GM19395 (cell line): ENCODE results near the gene FKTN.

ENCODE experiments used
- ATAC-seq: cut with Tn5 transposase; IDR thresholded peaks from one replicate; pipeline ENCODE4 v1.9.1; 2021; ENCODE audit warnings: mild to moderate bottlenecking, moderate library complexity; ENCODE audit not compliant: unreplicated experiment

The FKTN gene

DNA sequence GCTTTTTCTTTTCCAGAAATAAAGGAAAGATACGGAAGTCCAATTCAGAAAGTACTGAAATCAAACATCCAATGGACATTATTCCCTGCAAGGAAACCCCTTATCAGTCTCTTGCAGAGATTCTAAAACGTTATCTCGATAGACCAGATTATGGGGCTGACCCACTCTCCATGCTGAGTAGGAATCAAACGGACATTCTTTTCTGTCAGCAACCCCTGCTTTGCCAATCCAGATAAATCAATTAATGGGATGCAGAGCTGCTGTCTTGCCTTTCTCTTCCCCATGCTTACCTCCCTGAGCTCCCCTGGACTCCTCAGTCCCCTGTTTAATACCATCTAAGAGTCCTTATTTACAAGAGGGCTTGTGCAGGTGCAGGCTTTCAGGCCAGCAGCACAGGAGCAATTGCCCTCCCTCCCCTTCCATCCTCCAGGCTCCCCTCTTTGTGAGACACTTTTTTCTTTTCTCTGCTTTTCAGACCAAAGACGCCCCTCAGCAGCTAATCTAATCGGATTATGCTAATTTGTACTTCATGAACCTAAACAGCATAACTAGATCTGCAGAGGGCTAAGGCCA lies 118.5 kb downstream of the FKTN start:
- no peak for ATAC-seq

DNA sequence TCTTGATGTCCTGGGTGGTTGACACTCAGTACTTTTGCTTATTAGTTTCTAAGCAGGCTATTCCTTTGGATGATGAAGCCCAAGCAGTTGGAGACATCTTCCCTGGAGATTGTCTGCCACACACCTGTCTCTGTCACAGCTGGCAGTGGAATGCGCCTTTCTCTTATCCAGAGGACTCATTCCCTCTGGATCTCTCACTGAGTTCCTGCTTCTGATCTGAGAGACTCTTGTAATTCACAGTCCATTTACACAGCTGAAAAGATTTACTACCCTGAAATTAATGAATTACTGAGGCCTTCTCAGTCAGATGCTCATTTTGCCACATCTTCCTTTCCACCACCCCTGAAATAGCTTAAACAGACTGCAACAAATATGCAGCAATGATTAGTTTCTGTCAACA lies 120.2 kb downstream of the FKTN start:
- no peak for ATAC-seq

DNA sequence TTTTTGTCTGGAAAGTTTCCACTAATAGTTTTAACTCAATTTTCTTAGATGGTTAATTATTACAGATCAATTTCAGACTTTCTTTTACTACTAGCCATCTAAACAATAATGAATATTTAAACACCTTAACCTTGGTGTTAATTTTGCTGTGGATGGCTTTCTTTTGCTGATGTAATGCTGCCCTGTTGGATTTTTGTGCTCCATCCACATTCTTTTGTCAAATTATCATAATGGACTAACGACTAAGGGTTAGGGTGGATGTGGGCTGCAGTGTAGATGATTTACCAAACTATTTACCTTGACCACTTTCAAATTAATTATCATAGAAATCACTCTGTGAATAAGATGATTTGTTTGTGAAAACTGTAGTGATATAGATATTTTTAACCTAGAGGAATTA lies 120.8 kb downstream of the FKTN start:
- no peak for ATAC-seq

DNA sequence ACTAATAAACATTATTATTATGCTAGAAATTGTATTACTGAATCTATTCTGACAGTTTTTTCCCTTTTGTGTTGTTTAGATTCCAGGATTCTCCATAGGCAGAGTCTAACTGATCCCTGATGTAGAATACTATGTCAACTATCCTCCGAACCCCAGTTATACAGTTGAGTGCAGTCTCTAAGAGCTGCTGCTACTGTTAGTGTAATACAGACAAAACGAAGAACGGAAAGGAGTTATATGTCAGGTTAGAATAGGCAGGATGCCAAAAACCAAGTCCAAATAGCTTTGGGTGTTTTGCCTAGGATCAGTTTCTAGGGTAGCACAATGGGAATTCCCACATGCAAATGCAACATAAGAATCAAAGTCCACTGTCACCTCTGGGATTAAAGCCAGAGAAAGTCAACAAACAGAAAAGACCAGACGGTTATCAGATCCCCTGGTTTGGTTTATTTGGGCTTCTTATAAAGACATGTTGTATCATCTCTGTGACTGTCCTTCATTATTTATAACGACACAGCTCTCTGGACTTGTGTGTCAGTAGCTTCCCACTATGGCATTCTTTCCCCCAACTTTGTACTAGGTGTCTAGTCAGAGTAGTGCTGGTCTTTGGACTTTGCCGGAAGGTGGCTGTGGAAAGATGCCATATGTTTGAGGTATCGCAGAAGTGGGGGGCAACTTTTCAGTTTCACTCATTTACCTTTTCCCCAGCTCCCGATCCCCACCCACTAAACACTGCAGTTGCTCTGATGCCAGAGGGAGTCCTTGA lies 121.5 kb downstream of the FKTN start:
- no peak for ATAC-seq

DNA sequence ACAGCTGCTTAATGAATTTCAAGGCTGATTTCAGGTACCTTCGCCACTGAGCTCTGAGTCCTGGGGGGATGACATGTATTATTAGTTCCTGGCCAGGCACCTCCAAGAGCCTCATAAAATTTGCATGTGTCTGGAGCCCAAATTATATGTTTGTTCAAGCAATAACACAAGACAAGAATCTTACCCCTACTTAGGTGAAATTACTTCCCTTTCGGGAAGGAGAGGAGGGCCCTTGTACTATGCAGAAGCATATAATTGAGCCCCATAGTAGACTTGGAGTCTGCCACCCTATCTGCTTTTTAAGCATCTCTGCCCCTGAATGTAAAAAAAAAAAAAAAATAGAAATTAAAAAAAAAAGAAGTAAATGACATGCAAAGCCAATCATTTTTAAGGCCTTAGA lies 123.4 kb downstream of the FKTN start:
- ATAC-seq = no peak

DNA sequence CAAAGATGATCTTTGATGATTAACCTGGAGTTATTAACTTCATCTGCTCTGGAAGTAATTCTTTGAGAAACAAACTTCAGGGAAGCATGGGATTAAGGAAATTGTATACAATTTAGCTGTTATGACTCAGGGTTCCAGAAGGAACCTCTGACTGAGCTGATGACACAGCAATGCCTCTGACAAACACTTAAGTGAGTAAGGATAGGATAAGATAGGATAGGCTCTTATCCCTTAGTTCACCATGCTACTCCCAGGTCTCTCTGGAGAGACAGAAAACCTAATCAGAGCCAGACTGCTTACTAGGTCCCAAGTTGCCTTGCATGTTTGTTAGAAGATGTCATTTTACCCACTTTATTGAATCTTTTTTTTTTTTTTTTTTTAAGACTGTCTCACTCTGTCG lies 123.8 kb downstream of the FKTN start:
- ATAC-seq = no peak

DNA sequence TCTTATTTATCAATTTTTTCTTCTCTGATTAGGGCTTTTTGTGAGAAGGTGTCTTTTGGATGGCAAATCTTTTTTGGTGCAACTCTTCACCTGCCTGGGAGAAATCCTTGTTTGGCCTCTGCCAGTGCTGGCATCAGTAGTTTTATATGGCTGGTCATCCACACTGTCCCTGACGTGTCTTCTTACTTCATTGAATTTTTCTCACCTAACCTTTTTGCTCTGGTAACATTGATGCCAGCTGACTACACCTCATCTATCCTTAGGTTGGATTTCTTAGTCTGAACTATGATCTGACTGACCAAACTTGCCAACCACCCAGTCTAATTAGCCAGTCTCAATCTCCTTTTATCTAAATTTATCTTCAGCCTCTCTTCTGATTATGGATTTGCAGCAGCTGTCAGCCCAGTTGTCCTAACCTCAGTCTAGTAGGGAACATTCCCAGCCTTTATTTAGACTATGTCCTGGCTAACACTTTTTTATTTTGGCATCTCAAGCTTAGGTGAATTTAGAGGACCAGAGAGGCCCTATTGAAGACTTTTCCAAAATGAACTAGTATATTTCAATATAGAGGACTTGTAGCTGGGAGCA lies 125.9 kb downstream of the FKTN start:
- no peak for ATAC-seq

DNA sequence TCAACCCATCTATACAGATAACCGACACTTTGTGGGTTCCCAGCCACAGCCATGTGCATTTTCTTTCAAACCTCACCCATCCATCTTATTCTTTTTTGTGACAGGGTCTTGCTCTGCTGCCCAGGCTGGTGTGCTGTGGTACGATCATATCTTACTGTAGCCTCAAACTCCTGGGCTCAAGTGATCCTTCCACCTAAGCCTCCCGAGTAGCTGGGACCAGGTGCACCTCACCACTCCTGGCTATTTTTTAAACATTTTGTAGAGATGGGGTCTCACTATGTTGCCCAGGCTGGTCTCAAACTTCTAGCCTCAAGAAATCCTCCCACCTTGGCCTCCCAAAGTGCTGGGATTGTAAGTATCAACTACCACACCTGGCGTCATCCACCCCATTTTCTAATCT lies 129.0 kb downstream of the FKTN start:
- ATAC-seq = no peak
